ENCODE data around the gene AP1B1.

Gene AP1B1

GRCh38 chr22:29337631-29338284 lies 50.6 kb downstream of the AP1B1 start:
- Mint-ChIP-seq H3K9me3 (no peaks in the 10 kb centered on the region), H3K36me3 (ENCODE audit: low read depth) (peaks cover 98% of the 10 kb centered on the region), H3K27ac (peak overlapping the region; percentile 4), H3K27me3 (no peaks in the 10 kb centered on the region), H3K4me3 (no peak overlapping the region), H3K4me1 (ENCODE audit: low read depth) (no peaks in the 10 kb centered on the region)
- no peak for DNase-seq

- no peaks in the 10 kb centered on the region for H3K9me3 Mint-ChIP-seq
- H3K36me3 Mint-ChIP-seq (ENCODE audit: low read depth): peaks cover 96% of the 10 kb centered on the region
- no peak for DNase-seq
- H3K27ac Mint-ChIP-seq: no peak overlapping the region
- no peak overlapping the region for H3K4me3 Mint-ChIP-seq
- H3K4me1 Mint-ChIP-seq (ENCODE audit: low read depth): no peaks in the 10 kb centered on the region
- H3K27me3 Mint-ChIP-seq: no peaks in the 10 kb centered on the region
Observed at GRCh38 chr22:29336751-29337490, 51.4 kb downstream of the AP1B1 start.

- H3K36me3 Mint-ChIP-seq (ENCODE audit: low read depth): peaks cover 95% of the 10 kb centered on the region
- DNase-seq: no peak
- no peak overlapping the region for H3K4me3 Mint-ChIP-seq
- no peak overlapping the region for H3K27ac Mint-ChIP-seq
- H3K4me1 Mint-ChIP-seq (ENCODE audit: low read depth): no peaks in the 10 kb centered on the region
- H3K9me3 Mint-ChIP-seq: no peaks in the 10 kb centered on the region
- no peaks in the 10 kb centered on the region for H3K27me3 Mint-ChIP-seq
Observed at GRCh38 chr22:29335656-29336055, 52.7 kb downstream of the AP1B1 start.

- Mint-ChIP-seq H3K27ac (no peak overlapping the region), H3K4me3 (no peak overlapping the region), H3K36me3 (ENCODE audit: low read depth) (peaks cover 95% of the 10 kb centered on the region), H3K4me1 (ENCODE audit: low read depth) (no peaks in the 10 kb centered on the region), H3K9me3 (no peaks in the 10 kb centered on the region), H3K27me3 (no peaks in the 10 kb centered on the region)
- no peak for DNase-seq
Observed at GRCh38 chr22:29334696-29335344, 53.5 kb downstream of the AP1B1 start.

- Mint-ChIP-seq H3K4me1 (ENCODE audit: low read depth) (no peaks in the 10 kb centered on the region), H3K27me3 (no peaks in the 10 kb centered on the region), H3K36me3 (ENCODE audit: low read depth) (peaks cover 95% of the 10 kb centered on the region), H3K4me3 (no peak overlapping the region), H3K27ac (no peak overlapping the region), H3K9me3 (no peaks in the 10 kb centered on the region)
- no peak for DNase-seq
Observed at GRCh38 chr22:29334148-29334547, 54.2 kb downstream of the AP1B1 start.

GRCh38 chr22:29332886-29333496 lies 55.4 kb downstream of the AP1B1 start:
- H3K4me3 Mint-ChIP-seq: no peak overlapping the region
- H3K27ac Mint-ChIP-seq: no peak overlapping the region
- no peak for DNase-seq
- no peaks in the 10 kb centered on the region for H3K4me1 Mint-ChIP-seq (ENCODE audit: low read depth)
- H3K27me3 Mint-ChIP-seq: no peaks in the 10 kb centered on the region
- no peaks in the 10 kb centered on the region for H3K9me3 Mint-ChIP-seq
- H3K36me3 Mint-ChIP-seq (ENCODE audit: low read depth): peaks cover 91% of the 10 kb centered on the region

- peaks cover 84% of the 10 kb centered on the region for H3K36me3 Mint-ChIP-seq (ENCODE audit: low read depth)
- no peaks in the 10 kb centered on the region for H3K4me1 Mint-ChIP-seq (ENCODE audit: low read depth)
- H3K4me3 Mint-ChIP-seq: no peak overlapping the region
- no peaks in the 10 kb centered on the region for H3K9me3 Mint-ChIP-seq
- H3K27me3 Mint-ChIP-seq: no peaks in the 10 kb centered on the region
- H3K27ac Mint-ChIP-seq: no peak overlapping the region
- no peak for DNase-seq
Observed at GRCh38 chr22:29331658-29332300, 56.6 kb downstream of the AP1B1 start.

- Mint-ChIP-seq H3K4me3 (no peak overlapping the region), H3K4me1 (ENCODE audit: low read depth) (no peaks in the 10 kb centered on the region), H3K27ac (no peak overlapping the region), H3K36me3 (ENCODE audit: low read depth) (peaks cover 83% of the 10 kb centered on the region), H3K9me3 (no peaks in the 10 kb centered on the region), H3K27me3 (no peaks in the 10 kb centered on the region)
- DNase-seq: no peak
Observed at GRCh38 chr22:29331213-29331612, 57.2 kb downstream of the AP1B1 start.

GRCh38 chr22:29330753-29331152 lies 57.6 kb downstream of the AP1B1 start:
- Mint-ChIP-seq H3K27me3 (no peaks in the 10 kb centered on the region), H3K27ac (no peak overlapping the region), H3K9me3 (no peaks in the 10 kb centered on the region), H3K4me1 (ENCODE audit: low read depth) (no peaks in the 10 kb centered on the region), H3K4me3 (no peak overlapping the region), H3K36me3 (ENCODE audit: low read depth) (peaks cover 79% of the 10 kb centered on the region)
- no peak for DNase-seq

- no peaks in the 10 kb centered on the region for H3K27me3 Mint-ChIP-seq
- H3K36me3 Mint-ChIP-seq (ENCODE audit: low read depth): peaks cover 74% of the 10 kb centered on the region
- no peaks in the 10 kb centered on the region for H3K9me3 Mint-ChIP-seq
- H3K27ac Mint-ChIP-seq: no peak overlapping the region
- H3K4me3 Mint-ChIP-seq: no peak overlapping the region
- no peak for DNase-seq
- no peaks in the 10 kb centered on the region for H3K4me1 Mint-ChIP-seq (ENCODE audit: low read depth)
Observed at GRCh38 chr22:29330291-29330690, 58.1 kb downstream of the AP1B1 start.

- Mint-ChIP-seq H3K9me3 (no peaks in the 10 kb centered on the region), H3K27ac (no peak overlapping the region), H3K4me3 (no peak overlapping the region), H3K4me1 (ENCODE audit: low read depth) (no peaks in the 10 kb centered on the region), H3K27me3 (no peaks in the 10 kb centered on the region), H3K36me3 (ENCODE audit: low read depth) (peaks cover 67% of the 10 kb centered on the region)
- DNase-seq: no peak
Observed at GRCh38 chr22:29329581-29329980, 58.8 kb downstream of the AP1B1 start.

- no peaks in the 10 kb centered on the region for H3K9me3 Mint-ChIP-seq
- H3K4me3 Mint-ChIP-seq: no peak overlapping the region
- H3K4me1 Mint-ChIP-seq (ENCODE audit: low read depth): no peaks in the 10 kb centered on the region
- peaks cover 60% of the 10 kb centered on the region for H3K36me3 Mint-ChIP-seq (ENCODE audit: low read depth)
- no peak for DNase-seq
- H3K27ac Mint-ChIP-seq: no peak overlapping the region
- H3K27me3 Mint-ChIP-seq: no peaks in the 10 kb centered on the region
Observed at GRCh38 chr22:29328566-29329500, 59.5 kb downstream of the AP1B1 start.

- Mint-ChIP-seq H3K9me3 (no peaks in the 10 kb centered on the region), H3K4me1 (ENCODE audit: low read depth) (no peaks in the 10 kb centered on the region), H3K27ac (no peak overlapping the region), H3K4me3 (no peak overlapping the region), H3K27me3 (no peaks in the 10 kb centered on the region), H3K36me3 (ENCODE audit: low read depth) (peaks cover 52% of the 10 kb centered on the region)
- no peak for DNase-seq
Observed at GRCh38 chr22:29328055-29328454, 60.3 kb downstream of the AP1B1 start.
